Occipital lobe (tissue), 2 donors: ENCODE results near the gene ATG12. TPM values are rescaled to one million over a fixed set of nuclear protein-coding genes. Genes with fewer than 3 reads are reported as not detected.

Experiments
- DNase-seq: peaks from one replicate; lab custom pipeline; 2025; lab: John Stamatoyannopoulos, UW
- total RNA-seq: library from RNA; depleted of rRNA; stranded (reverse); fragments of >200 nt; gene quantifications from one replicate; pipeline ENCODE4 v1.2.3, GENCODE V29; 2014

ATG12 gene
- total RNA-seq, 1 donor from 2014 or later: 96.4 TPM

- DNase-seq: no peak
Measured at GRCh38 chr5:115807654-115808052, 33.7 kb downstream of the ATG12 start.

GRCh38 chr5:115806986-115807653 is 34.2 kb downstream of the ATG12 start:
- DNase-seq: no peak

- no peak for DNase-seq
Measured at GRCh38 chr5:115801984-115802383, 39.4 kb downstream of the ATG12 start.

GRCh38 chr5:115801152-115801551 is 40.2 kb downstream of the ATG12 start:
- no peak for DNase-seq

- no peak for DNase-seq
Measured at GRCh38 chr5:115800108-115800507, 41.3 kb downstream of the ATG12 start.

- no peak for DNase-seq
Measured at GRCh38 chr5:115798252-115798651, 43.1 kb downstream of the ATG12 start.

GRCh38 chr5:115796656-115797055 is 44.7 kb downstream of the ATG12 start:
- no peak for DNase-seq

GRCh38 chr5:115795700-115796099 is 45.7 kb downstream of the ATG12 start:
- DNase-seq: no peak

- no peak for DNase-seq
Measured at GRCh38 chr5:115788440-115788839, 52.9 kb downstream of the ATG12 start.

GRCh38 chr5:115787426-115787825 is 53.9 kb downstream of the ATG12 start:
- no peak for DNase-seq

GRCh38 chr5:115785381-115786065 is 55.8 kb downstream of the ATG12 start:
- no peak for DNase-seq

- no peak for DNase-seq
Measured at GRCh38 chr5:115778417-115778816, 62.9 kb downstream of the ATG12 start.

Other genes with a start within 250 kb of the ATG12 start
- gene TICAM2, start 239.1 kb downstream of the ATG12 start, total RNA-seq: 0.94 TPM
- gene TMED7, start 215.5 kb downstream of the ATG12 start, total RNA-seq: 125 TPM
- gene CDO1, start 24.9 kb downstream of the ATG12 start, total RNA-seq: 73.2 TPM
- 220 TPM for gene AP3S1, start 370 bp upstream of the ATG12 start, total RNA-seq
- 2.8 TPM for gene LVRN, start 120.9 kb upstream of the ATG12 start, total RNA-seq
- gene ARL14EPL, start 190.9 kb upstream of the ATG12 start, total RNA-seq: not detected
- gene COMMD10, start 243.5 kb upstream of the ATG12 start, total RNA-seq: 35.1 TPM